HG02588 (cell line): ENCODE data around the gene POU6F2.
"Not testable (repeated sequence)": the region's sequence is repeated elsewhere in the genome, so short reads cannot be mapped to it uniquely, and the experiment has no call there.

Source experiments
- ATAC-seq: cut with Tn5 transposase; IDR thresholded peaks from one replicate; pipeline ENCODE4 v1.9.1; 2021; ENCODE audit warnings: mild to moderate bottlenecking, moderate library complexity; ENCODE audit not compliant: unreplicated experiment

The POU6F2 gene

GRCh38 chr7:39183796-39184195 is 206.1 kb downstream of the POU6F2 start:
- ATAC-seq, result no peak

- ATAC-seq, result no peak
Measured at GRCh38 chr7:39184391-39184790, 206.7 kb downstream of the POU6F2 start.

GRCh38 chr7:39186131-39186530 is 208.4 kb downstream of the POU6F2 start:
- ATAC-seq, result no peak

- no peak for ATAC-seq
Measured at GRCh38 chr7:39186671-39187070, 209.0 kb downstream of the POU6F2 start.

GRCh38 chr7:39187130-39187529 is 209.4 kb downstream of the POU6F2 start:
- ATAC-seq, result no peak

- ATAC-seq, result no peak
Measured at GRCh38 chr7:39192476-39192875, 214.8 kb downstream of the POU6F2 start.

GRCh38 chr7:39194388-39194787 is 216.7 kb downstream of the POU6F2 start:
- ATAC-seq, result not testable (repeated sequence)

GRCh38 chr7:39195967-39196366 is 218.3 kb downstream of the POU6F2 start:
- no peak for ATAC-seq

GRCh38 chr7:39197831-39198230 is 220.1 kb downstream of the POU6F2 start:
- ATAC-seq, result no peak

GRCh38 chr7:39198556-39198955 is 220.8 kb downstream of the POU6F2 start:
- ATAC-seq, result no peak

- no peak for ATAC-seq
Measured at GRCh38 chr7:39199006-39199405, 221.3 kb downstream of the POU6F2 start.

- ATAC-seq, result no peak
Measured at GRCh38 chr7:39199951-39200350, 222.2 kb downstream of the POU6F2 start.

- no peak for ATAC-seq
Measured at GRCh38 chr7:39202041-39202440, 224.3 kb downstream of the POU6F2 start.

GRCh38 chr7:39210362-39210761 is 232.7 kb downstream of the POU6F2 start:
- no peak for ATAC-seq

- no peak for ATAC-seq
Measured at GRCh38 chr7:39211581-39211980, 233.9 kb downstream of the POU6F2 start.

- ATAC-seq, result no peak
Measured at GRCh38 chr7:39212876-39213275, 235.2 kb downstream of the POU6F2 start.

- no peak for ATAC-seq
Measured at GRCh38 chr7:39217783-39218182, 240.1 kb downstream of the POU6F2 start.

- no peak for ATAC-seq
Measured at GRCh38 chr7:39219869-39220268, 242.2 kb downstream of the POU6F2 start.

GRCh38 chr7:39221901-39222300 is 244.2 kb downstream of the POU6F2 start:
- no peak for ATAC-seq

- no peak for ATAC-seq
Measured at GRCh38 chr7:39228946-39229345, 251.2 kb downstream of the POU6F2 start.

- no peak for ATAC-seq
Measured at GRCh38 chr7:39233851-39234529, 256.3 kb downstream of the POU6F2 start.

GRCh38 chr7:39238234-39238869 is 260.6 kb downstream of the POU6F2 start:
- no peak for ATAC-seq

GRCh38 chr7:39240864-39241263 is 263.2 kb downstream of the POU6F2 start:
- ATAC-seq, result no peak
